Nephron (organoid): Measurements from ENCODE around the gene MAPK10.

Experiments
- H3K27ac Mint-ChIP-seq, 3 experiments: 2 replicates each; pipeline ENCODE4 v1.8.0; 2020; ENCODE audit warnings: mixed read lengths in 3 of 3, mild to moderate bottlenecking in 2 of 3, moderate library complexity in 1 of 3
- H3K27me3 Mint-ChIP-seq: 2 replicates; pipeline ENCODE4 v1.8.0; 2021; ENCODE audit warnings: low read depth, mild to moderate bottlenecking, moderate library complexity, mixed read lengths
- H3K36me3 Mint-ChIP-seq: 2 replicates; pipeline ENCODE4 v1.8.0; 2020; ENCODE audit warnings: low read depth, mixed read lengths
- H3K4me1 Mint-ChIP-seq: 2 replicates; pipeline ENCODE4 v1.8.0; 2020; ENCODE audit warnings: mixed read lengths
- H3K4me3 Mint-ChIP-seq, 3 experiments: 2 replicates each; pipeline ENCODE4 v1.8.0; 2020; ENCODE audit warnings: mild to moderate bottlenecking in 3 of 3, mixed read lengths in 3 of 3, moderate library complexity in 2 of 3
- H3K9me3 Mint-ChIP-seq: 2 replicates; pipeline ENCODE4 v1.8.0; 2020; ENCODE audit warnings: mixed read lengths
- TF ChIP-seq, protein P1 (sequence below), 3 experiments: fragments of 200-600 bp; sonication (generic); IDR thresholded peaks; one replicate each; pipeline ENCODE4 v1.5.0; 2021; ENCODE audit warnings: antibody characterized with exemption in 3 of 3; ENCODE audit not compliant: unreplicated experiment in 3 of 3

Gene MAPK10

DNA sequence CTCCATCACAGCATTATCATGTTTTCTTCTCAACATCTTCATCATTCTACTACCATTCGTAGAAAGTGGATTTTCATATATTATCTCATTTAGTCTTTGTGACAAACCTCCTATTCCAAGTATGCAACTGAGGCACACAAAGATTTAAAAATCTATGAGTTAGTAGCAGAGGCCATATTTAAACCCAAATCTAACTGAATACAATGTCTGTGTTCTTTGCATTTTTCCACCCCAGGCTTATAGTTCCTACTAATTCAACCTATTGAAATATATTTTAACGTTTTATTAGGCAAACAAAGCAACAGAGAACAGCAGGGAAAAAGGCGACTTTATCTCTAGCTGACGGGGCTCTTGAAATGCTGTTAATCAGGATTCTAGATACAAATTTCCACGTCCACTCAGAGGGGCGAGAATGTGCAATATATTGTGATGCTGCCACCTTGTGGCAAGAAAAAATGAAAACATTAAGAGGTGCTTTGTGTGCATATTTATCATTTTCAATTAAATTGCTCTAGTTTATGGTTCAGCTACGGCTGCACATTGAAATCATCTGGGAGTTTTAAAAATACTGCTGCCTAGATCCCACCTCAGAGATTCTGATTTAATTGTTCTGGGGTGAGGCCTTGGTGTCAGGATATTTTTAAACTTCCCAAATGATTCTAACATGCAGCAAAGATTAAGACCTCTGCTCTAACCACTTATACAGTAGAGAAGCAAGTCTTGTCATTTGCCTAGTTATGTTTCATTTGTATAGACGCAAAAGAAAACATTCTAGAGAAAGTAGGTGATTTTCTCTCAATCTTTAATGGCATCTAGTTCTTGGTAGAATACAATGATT lies 315.9 kb downstream of the MAPK10 start:
- peaks cover 5% of the 10 kb centered on the region for H3K9me3 Mint-ChIP-seq
- H3K36me3 Mint-ChIP-seq: peaks cover 15% of the 10 kb centered on the region
- no peaks in the 10 kb centered on the region for H3K4me1 Mint-ChIP-seq
- H3K4me3 Mint-ChIP-seq: no peak overlapping the region
- peak overlapping the region; percentile 5 to 39 (median 22) for H3K27ac Mint-ChIP-seq
- TF ChIP-seq, protein P1, sequence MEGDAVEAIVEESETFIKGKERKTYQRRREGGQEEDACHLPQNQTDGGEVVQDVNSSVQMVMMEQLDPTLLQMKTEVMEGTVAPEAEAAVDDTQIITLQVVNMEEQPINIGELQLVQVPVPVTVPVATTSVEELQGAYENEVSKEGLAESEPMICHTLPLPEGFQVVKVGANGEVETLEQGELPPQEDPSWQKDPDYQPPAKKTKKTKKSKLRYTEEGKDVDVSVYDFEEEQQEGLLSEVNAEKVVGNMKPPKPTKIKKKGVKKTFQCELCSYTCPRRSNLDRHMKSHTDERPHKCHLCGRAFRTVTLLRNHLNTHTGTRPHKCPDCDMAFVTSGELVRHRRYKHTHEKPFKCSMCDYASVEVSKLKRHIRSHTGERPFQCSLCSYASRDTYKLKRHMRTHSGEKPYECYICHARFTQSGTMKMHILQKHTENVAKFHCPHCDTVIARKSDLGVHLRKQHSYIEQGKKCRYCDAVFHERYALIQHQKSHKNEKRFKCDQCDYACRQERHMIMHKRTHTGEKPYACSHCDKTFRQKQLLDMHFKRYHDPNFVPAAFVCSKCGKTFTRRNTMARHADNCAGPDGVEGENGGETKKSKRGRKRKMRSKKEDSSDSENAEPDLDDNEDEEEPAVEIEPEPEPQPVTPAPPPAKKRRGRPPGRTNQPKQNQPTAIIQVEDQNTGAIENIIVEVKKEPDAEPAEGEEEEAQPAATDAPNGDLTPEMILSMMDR (IDR thresholded peaks at IDR 0.05; ENCODE audit: unreplicated experiment in 3 of 3): peak; percentile 57 to 75 (median 75)
- H3K27me3 Mint-ChIP-seq: no peaks in the 10 kb centered on the region

DNA sequence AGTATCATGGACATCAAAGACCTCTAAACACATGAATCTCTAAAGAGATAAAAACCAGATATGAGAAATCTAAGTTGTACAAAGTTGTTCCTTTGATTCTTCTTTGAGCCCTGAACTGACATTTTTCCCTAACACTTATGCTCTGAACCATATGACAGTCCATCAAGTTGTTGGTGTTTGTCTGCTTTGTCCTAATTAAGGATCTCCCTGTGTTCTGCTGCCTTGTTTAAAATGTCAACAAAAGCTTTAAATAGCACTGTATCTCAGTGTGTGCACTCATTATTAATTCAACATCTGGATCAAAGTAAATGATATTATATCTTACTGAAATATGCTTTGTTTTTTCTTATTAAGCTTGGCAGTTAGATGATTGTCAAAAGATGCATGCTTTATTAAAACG lies 321.8 kb downstream of the MAPK10 start:
- H3K27me3 Mint-ChIP-seq: no peaks in the 10 kb centered on the region
- peaks cover 5% of the 10 kb centered on the region for H3K9me3 Mint-ChIP-seq
- peaks cover 28% of the 10 kb centered on the region for H3K4me1 Mint-ChIP-seq
- peak overlapping the region in 2 of 3 experiments; percentile 14 to 26 for H3K27ac Mint-ChIP-seq
- TF ChIP-seq, protein P1 (IDR thresholded peaks at IDR 0.05; ENCODE audit: unreplicated experiment in 3 of 3): no peak
- peaks cover 20% of the 10 kb centered on the region for H3K36me3 Mint-ChIP-seq
- no peak overlapping the region for H3K4me3 Mint-ChIP-seq

DNA sequence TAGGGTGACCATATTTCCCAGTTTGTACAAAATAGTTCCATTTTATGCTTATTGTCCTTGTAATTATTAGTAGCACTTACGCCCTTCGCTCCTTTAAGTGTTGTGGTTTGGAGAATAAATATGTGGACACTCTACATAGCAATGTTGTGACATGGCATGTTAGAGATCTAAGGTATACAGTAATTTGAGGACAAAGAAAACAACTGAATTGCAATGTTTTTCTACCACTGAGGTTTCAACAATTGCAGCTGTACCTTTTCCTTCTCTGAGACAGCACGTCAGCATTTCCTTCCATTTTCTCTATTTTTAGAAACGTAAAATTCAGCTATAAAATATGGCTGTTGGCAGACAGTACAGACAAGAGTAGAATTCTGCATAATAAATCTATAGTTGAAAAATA lies 323.1 kb downstream of the MAPK10 start:
- H3K27ac Mint-ChIP-seq: peak overlapping the region in 1 of 3 experiments; percentile 64
- TF ChIP-seq, protein P1 (IDR thresholded peaks at IDR 0.05; ENCODE audit: unreplicated experiment in 3 of 3): no peak
- peaks cover 20% of the 10 kb centered on the region for H3K36me3 Mint-ChIP-seq
- peaks cover 5% of the 10 kb centered on the region for H3K9me3 Mint-ChIP-seq
- H3K4me1 Mint-ChIP-seq: peaks cover 35% of the 10 kb centered on the region
- no peak overlapping the region for H3K4me3 Mint-ChIP-seq
- H3K27me3 Mint-ChIP-seq: no peaks in the 10 kb centered on the region

DNA sequence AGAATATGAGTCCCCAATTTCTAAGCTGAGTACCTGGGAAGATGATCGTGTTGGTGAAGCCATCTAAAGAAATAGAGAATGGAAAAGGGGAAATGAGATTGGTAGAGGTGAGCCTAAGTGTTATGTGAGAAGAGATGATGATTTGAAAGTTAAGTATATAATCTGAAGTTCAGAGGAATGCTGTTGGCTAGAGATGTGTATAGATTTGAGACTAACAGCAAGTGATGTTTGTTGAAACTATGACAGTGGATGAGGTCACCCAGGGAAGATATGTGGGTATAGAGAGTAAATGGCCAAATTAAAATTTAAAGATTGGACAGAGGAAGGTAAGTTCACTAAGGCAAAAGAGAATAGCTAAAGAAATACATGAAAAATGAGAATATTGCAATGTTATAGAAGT lies 324.2 kb downstream of the MAPK10 start:
- H3K4me1 Mint-ChIP-seq: peaks cover 35% of the 10 kb centered on the region
- TF ChIP-seq, protein P1 (IDR thresholded peaks at IDR 0.05; ENCODE audit: unreplicated experiment in 3 of 3): no peak
- no peaks in the 10 kb centered on the region for H3K27me3 Mint-ChIP-seq

DNA sequence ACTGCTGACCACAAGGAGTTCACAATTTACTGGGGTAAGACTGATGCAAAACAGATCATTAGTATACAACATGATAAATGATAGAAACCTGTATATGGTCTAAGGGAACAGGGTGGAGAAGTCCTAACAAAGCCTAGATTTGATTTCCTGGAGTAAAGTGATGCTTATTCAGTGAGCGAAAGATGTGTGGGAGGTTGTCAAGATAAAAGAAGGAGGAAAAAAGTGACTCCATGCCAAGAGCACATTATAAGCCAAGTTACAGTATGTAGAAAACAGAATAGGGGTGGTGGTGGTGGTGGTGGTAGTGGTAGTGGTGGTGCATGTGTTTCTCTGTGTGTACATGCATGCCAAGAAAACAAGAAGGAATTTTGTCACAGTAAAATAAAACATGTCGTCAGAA lies 325.2 kb downstream of the MAPK10 start:
- H3K27me3 Mint-ChIP-seq: no peaks in the 10 kb centered on the region
- TF ChIP-seq, protein P1 (IDR thresholded peaks at IDR 0.05; ENCODE audit: unreplicated experiment in 3 of 3): no peak
- peak overlapping the region; percentile 43 to 71 (median 49) for H3K27ac Mint-ChIP-seq
- no peak overlapping the region for H3K4me3 Mint-ChIP-seq
- no peaks in the 10 kb centered on the region for H3K9me3 Mint-ChIP-seq
- H3K4me1 Mint-ChIP-seq: peaks cover 35% of the 10 kb centered on the region
- H3K36me3 Mint-ChIP-seq: peaks cover 5% of the 10 kb centered on the region

More for the DNA sequence above, 324.2 kb downstream of the MAPK10 start:
- no peak overlapping the region for H3K27ac Mint-ChIP-seq
- H3K4me3 Mint-ChIP-seq: no peak overlapping the region
- peaks cover 5% of the 10 kb centered on the region for H3K9me3 Mint-ChIP-seq
- peaks cover 15% of the 10 kb centered on the region for H3K36me3 Mint-ChIP-seq

DNA sequence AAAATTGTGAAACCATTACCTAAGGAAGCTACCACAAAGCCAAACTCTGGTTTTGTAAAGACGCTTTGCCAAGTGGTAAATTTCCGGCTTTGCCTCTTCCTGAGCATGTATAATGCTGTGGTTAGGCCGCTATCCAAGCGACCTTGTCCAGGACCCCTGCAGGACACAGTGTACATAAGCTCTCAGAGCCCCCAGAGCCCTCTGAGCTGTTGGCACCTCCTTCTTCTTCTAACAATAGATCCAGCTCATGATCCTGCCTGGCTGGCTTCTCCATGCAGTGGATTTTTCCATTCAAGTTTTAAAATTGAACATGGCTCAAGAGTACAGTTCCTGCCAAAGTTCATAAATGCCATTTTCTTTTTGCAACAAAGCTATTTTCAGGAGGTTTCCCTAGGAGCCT lies 326.7 kb downstream of the MAPK10 start:
- Mint-ChIP-seq H3K27me3 (no peaks in the 10 kb centered on the region), H3K36me3 (peaks cover 5% of the 10 kb centered on the region), H3K9me3 (no peaks in the 10 kb centered on the region), H3K4me3 (no peak overlapping the region), H3K4me1 (peaks cover 35% of the 10 kb centered on the region), H3K27ac (peak overlapping the region; percentile 87 to 94 (median 93))
- TF ChIP-seq, protein P1 (IDR thresholded peaks at IDR 0.05; ENCODE audit: unreplicated experiment in 3 of 3): no peak
